VCaP (cell line): ENCODE results near the gene ASB4.

Experiments used
- H3K27ac ChIP-seq: fragments of 450-650 bp; 2 replicates; pipeline ENCODE4 v1.5.1; 2017
- TF ChIP-seq, protein P1 (sequence below): fragments of 450-650 bp; conservative IDR thresholded peaks from 2 replicates; pipeline ENCODE4 v1.5.1; 2017; ENCODE audit warnings: mild to moderate bottlenecking, moderate library complexity

The ASB4 gene

DNA sequence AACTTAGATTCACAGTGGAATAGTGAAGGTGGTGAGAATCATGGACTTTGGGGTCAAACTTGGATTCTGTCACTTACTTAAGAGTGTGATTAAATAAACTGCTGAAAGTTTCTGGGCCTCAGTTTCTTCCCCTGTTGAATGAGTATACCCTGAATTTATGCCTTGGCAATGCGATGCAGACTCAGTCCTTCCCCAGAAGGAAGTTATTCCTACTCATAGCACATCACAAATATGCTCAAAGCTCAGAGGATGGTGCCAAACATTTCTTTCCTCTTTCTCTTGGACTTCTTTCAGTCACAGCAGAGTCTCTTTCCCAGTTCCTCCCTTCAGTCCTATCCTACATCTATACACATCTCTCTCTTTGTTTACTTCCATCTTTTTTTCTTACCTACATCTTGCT is 45.1 kb downstream of the ASB4 start:
- TF ChIP-seq, protein P1, sequence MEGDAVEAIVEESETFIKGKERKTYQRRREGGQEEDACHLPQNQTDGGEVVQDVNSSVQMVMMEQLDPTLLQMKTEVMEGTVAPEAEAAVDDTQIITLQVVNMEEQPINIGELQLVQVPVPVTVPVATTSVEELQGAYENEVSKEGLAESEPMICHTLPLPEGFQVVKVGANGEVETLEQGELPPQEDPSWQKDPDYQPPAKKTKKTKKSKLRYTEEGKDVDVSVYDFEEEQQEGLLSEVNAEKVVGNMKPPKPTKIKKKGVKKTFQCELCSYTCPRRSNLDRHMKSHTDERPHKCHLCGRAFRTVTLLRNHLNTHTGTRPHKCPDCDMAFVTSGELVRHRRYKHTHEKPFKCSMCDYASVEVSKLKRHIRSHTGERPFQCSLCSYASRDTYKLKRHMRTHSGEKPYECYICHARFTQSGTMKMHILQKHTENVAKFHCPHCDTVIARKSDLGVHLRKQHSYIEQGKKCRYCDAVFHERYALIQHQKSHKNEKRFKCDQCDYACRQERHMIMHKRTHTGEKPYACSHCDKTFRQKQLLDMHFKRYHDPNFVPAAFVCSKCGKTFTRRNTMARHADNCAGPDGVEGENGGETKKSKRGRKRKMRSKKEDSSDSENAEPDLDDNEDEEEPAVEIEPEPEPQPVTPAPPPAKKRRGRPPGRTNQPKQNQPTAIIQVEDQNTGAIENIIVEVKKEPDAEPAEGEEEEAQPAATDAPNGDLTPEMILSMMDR = no peak
- H3K27ac ChIP-seq = no peak overlapping the region

DNA sequence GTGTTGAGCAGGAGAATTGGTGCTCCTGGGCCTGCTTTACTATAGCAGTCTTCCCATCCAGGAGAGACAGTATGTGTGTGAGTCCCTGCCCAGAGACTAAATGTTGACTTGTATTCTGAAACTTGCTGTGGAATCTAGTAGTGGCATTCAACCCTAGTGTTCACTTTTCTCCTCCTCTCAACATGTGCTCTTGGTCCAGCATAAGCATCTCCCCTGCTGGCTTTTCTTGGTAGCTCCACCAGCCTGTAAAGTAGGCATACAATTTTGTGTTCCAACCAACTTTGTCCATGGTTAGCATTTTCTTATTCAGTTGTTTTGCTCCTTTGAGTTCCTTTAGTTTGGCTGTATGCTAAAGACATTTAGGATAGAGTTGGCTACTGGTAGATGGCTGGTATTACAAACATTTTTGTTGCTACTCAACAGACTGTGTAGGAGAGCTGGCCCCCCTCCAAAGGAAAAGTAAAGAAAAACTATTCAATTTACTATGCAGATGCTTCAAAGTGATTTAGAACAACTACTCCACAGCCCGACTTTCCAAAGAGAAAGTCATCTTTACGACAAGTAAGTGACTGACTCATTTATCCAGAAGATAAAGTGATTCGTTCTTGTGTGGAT is 46.0 kb downstream of the ASB4 start:
- H3K27ac ChIP-seq = no peak overlapping the region
- TF ChIP-seq, protein P1 = no peak

DNA sequence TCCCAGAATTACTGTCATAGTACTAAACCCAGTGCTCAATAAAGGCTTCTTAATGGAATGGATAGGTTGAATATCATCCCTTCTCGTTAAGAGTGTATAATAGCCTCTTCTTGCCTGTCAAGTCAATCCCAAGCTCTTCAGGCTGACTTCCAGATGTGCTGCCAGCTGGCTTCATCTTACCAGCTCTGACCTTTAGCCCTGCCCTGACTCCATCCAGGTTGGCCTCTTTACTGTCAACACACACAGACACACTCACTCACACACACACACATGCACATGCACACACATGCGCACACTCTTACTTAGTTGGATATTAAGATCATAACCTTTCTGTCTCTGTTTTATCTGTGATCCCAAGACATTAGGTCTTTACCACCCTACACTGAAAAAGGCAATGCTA is 49.1 kb downstream of the ASB4 start:
- H3K27ac ChIP-seq = no peak overlapping the region
- TF ChIP-seq, protein P1 = no peak

DNA sequence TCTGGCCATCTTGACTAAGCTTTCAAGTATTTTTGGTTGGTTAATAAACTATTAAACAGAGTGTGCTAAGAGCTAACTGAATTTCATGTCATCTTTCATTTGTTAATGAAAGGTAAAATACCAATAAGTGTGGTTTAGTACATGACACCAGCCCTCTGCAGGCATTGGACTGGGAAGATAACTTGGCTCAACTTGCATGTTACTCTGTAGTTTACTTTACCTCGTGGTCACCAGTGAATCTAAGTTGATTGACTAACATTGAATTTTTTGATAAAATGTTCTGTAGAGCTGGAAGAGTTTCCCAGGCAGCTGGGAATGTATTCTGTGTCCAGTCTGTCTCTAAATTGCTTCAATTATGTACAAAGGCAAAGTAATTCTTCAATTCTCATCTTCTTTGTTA is 49.9 kb downstream of the ASB4 start:
- no peak overlapping the region for H3K27ac ChIP-seq
- TF ChIP-seq, protein P1 = no peak

DNA sequence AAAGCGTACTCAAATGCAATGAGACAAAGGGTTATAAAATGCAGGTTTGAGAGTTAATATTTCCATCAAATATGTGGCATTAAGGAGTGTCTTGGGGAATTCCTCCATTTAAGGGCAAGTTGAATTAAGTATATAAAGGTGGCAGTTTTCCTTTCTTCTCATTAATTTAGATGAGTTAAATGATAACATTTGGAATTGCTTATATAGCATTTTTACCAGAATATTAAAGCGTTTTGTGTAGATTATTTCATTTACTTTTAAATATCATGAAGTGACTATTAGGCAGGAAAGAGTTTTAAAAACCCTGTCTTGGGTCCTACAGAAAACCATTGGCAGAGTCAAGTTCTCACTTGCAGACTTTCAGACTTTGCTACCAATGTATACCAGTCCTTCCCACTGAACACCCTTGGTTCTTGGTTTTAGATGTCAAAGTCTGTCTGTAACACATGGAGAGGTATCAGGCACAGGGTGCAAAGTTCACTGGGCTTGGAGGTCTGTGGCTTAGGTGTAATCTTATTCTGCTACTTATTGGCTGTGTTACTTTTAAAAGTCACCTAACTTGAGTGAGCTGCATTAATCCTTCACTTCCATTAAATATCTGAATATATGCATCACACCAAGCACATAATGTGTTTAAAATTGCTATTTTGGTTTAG is 51.0 kb downstream of the ASB4 start:
- TF ChIP-seq, protein P1 = no peak
- no peak overlapping the region for H3K27ac ChIP-seq

DNA sequence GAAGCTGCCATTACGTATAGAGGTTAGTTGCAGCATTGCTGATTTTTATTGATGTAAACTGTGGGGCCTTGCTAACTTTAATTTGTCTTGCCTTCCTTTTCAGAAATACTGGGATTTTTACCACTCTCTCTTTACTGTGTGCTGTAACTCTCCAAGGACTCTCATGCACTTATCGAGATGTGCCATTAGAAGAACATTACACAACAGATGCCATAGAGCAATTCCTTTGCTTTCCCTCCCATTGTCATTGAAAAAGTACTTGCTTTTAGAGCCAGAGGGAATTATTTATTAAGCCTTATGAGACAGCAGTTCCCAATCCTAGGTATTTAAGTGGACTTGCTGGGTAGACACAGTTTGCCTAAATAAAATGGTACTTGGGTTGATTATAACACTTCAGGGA is 51.7 kb downstream of the ASB4 start:
- TF ChIP-seq, protein P1 = no peak
- H3K27ac ChIP-seq = no peak overlapping the region

DNA sequence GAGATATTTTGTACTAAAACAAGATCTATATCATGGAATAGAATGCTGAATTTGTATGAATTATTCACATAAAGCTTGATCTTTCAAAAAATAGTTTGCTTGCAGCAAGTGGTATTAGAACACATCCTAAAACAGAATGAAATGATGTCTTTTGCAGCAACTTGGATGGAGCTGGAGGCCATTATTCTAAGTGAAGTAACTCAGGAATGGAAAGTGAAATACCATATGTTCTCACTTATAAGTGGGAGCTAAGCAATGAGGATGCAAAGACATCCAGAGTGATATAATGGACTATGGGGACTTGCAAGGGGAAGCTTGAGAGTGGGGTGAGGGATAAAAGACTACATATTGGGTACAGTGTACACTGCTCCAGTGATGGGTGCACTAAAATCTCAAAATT is 53.7 kb downstream of the ASB4 start:
- TF ChIP-seq, protein P1 = no peak
- no peak overlapping the region for H3K27ac ChIP-seq
